ENCODE data around the gene IRF2BP2.
"Not testable (repeated sequence)": the region's sequence is repeated elsewhere in the genome, so short reads cannot be mapped to it uniquely, and the experiment has no call there.

Gene IRF2BP2

GRCh38 chr1:234644928-234645327, 35.0 kb upstream of the IRF2BP2 start:
- no peak overlapping the region for H3K4me3 ChIP-seq (ENCODE audit: control insufficient read depth, low read depth, low read length)
- TF ChIP-seq, protein P1, sequence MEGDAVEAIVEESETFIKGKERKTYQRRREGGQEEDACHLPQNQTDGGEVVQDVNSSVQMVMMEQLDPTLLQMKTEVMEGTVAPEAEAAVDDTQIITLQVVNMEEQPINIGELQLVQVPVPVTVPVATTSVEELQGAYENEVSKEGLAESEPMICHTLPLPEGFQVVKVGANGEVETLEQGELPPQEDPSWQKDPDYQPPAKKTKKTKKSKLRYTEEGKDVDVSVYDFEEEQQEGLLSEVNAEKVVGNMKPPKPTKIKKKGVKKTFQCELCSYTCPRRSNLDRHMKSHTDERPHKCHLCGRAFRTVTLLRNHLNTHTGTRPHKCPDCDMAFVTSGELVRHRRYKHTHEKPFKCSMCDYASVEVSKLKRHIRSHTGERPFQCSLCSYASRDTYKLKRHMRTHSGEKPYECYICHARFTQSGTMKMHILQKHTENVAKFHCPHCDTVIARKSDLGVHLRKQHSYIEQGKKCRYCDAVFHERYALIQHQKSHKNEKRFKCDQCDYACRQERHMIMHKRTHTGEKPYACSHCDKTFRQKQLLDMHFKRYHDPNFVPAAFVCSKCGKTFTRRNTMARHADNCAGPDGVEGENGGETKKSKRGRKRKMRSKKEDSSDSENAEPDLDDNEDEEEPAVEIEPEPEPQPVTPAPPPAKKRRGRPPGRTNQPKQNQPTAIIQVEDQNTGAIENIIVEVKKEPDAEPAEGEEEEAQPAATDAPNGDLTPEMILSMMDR (IDR thresholded peaks at IDR 0.05; ENCODE audit: control insufficient read depth, insufficient read depth, low read depth, low read length, missing control alignments) = no peak
- DNase-seq (ENCODE audit: low read depth) = no peak

- H3K4me3 ChIP-seq (ENCODE audit: control insufficient read depth, low read depth, low read length) = no peak overlapping the region
- TF ChIP-seq, protein P1 (IDR thresholded peaks at IDR 0.05; ENCODE audit: control insufficient read depth, insufficient read depth, low read depth, low read length, missing control alignments) = no peak
- no peak for DNase-seq (ENCODE audit: low read depth)
Observed at GRCh38 chr1:234643850-234644134, 33.8 kb upstream of the IRF2BP2 start.

GRCh38 chr1:234643111-234643849, 33.3 kb upstream of the IRF2BP2 start:
- no peak overlapping the region for H3K4me3 ChIP-seq (ENCODE audit: control insufficient read depth, low read depth, low read length)
- DNase-seq (ENCODE audit: low read depth) = no peak
- TF ChIP-seq, protein P1 (IDR thresholded peaks at IDR 0.05; ENCODE audit: control insufficient read depth, insufficient read depth, low read depth, low read length, missing control alignments) = no peak

GRCh38 chr1:234642428-234642827, 32.5 kb upstream of the IRF2BP2 start:
- H3K4me3 ChIP-seq (ENCODE audit: control insufficient read depth, low read depth, low read length) = no peak overlapping the region
- TF ChIP-seq, protein P1 (IDR thresholded peaks at IDR 0.05; ENCODE audit: control insufficient read depth, insufficient read depth, low read depth, low read length, missing control alignments) = no peak
- no peak for DNase-seq (ENCODE audit: low read depth)

DNA sequence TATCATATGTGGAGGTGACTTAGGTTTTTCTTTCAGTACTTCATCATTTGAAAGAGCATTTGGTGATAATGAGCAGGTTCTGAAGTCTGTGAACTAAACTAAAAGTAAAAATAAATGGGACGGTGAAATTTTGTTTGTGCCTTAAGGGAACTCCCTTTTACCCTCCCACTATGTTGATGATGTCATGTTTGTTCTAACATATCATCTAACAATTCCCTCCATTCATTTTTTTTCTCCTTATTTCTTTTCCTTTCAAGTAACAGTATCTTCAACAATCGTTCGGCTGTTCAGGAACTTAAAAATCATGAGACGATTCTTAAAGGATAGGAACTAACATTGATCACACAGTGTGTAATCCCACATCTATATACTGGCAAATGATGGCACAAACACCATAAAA, 30.0 kb upstream of the IRF2BP2 start:
- H3K4me3 ChIP-seq (ENCODE audit: control insufficient read depth, low read depth, low read length) = no peak overlapping the region
- TF ChIP-seq, protein P1 (IDR thresholded peaks at IDR 0.05; ENCODE audit: control insufficient read depth, insufficient read depth, low read depth, low read length, missing control alignments) = no peak
- no peak for DNase-seq (ENCODE audit: low read depth)

GRCh38 chr1:234638832-234639799, 29.1 kb upstream of the IRF2BP2 start:
- TF ChIP-seq, protein P1 (IDR thresholded peaks at IDR 0.05; ENCODE audit: control insufficient read depth, insufficient read depth, low read depth, low read length, missing control alignments) = no peak
- H3K4me3 ChIP-seq (ENCODE audit: control insufficient read depth, low read depth, low read length) = no peak overlapping the region
- no peak for DNase-seq (ENCODE audit: low read depth)

- not testable (repeated sequence) for H3K4me3 ChIP-seq (ENCODE audit: control insufficient read depth, low read depth, low read length); DNase-seq (ENCODE audit: low read depth)
Observed at GRCh38 chr1:234634922-234635321, 24.9 kb upstream of the IRF2BP2 start.
